Body of pancreas (tissue), 4 donors: ENCODE data around the gene ANKRD12.

Experiments used
- POLR2A ChIP-seq, 3 donors: fragments of 450-650 bp; IDR thresholded peaks; one replicate each; pipeline ENCODE4 v1.6.1; 2016; ENCODE audit warnings: antibody characterized with exemption in 3 of 3, mild to moderate bottlenecking in 2 of 3
- TF ChIP-seq, protein P1 (sequence below), 7 experiments: fragments of 450-650 bp in 4 of 7; fragments of 200-600 bp in 3 of 7; sonication (generic) in 3 of 7; IDR thresholded peaks; one replicate each; pipeline ENCODE4 v1.5.1; 2016 to 2019; ENCODE audit warnings: antibody characterized with exemption in 7 of 7

DNA sequence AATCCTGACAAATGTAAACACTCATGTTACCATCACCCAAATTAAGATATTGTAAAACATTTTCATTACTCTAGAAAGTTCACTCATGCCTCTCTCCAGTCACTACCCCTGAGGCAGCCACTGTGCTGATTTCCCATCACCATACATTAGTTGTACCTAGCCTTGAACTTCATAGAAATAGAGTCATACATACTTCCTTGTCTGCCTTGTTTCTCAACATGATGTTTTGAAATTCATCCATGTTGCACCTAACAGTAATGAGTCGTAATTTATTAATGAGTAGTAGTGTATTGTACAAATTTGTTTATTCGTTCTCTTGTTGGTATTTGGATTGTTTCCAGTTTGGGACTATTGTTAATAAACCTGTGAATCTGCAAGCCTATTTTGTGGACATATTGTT, 149.0 kb downstream of the ANKRD12 start:
- TF ChIP-seq POLR2A (IDR thresholded peaks at IDR 0.05): no peak
- TF ChIP-seq, protein P1, sequence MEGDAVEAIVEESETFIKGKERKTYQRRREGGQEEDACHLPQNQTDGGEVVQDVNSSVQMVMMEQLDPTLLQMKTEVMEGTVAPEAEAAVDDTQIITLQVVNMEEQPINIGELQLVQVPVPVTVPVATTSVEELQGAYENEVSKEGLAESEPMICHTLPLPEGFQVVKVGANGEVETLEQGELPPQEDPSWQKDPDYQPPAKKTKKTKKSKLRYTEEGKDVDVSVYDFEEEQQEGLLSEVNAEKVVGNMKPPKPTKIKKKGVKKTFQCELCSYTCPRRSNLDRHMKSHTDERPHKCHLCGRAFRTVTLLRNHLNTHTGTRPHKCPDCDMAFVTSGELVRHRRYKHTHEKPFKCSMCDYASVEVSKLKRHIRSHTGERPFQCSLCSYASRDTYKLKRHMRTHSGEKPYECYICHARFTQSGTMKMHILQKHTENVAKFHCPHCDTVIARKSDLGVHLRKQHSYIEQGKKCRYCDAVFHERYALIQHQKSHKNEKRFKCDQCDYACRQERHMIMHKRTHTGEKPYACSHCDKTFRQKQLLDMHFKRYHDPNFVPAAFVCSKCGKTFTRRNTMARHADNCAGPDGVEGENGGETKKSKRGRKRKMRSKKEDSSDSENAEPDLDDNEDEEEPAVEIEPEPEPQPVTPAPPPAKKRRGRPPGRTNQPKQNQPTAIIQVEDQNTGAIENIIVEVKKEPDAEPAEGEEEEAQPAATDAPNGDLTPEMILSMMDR (IDR thresholded peaks at IDR 0.05): no peak
